GM19467 (cell line): ENCODE measurements around the gene PSENEN.
"Not testable (repeated sequence)": the region's sequence is repeated elsewhere in the genome, so short reads cannot be mapped to it uniquely, and the experiment has no call there.

ENCODE experiments used
- ATAC-seq: cut with Tn5 transposase; IDR thresholded peaks from one replicate; pipeline ENCODE4 v1.9.1; 2021; ENCODE audit warnings: mild to moderate bottlenecking, moderate library complexity; ENCODE audit not compliant: unreplicated experiment

Gene PSENEN

DNA sequence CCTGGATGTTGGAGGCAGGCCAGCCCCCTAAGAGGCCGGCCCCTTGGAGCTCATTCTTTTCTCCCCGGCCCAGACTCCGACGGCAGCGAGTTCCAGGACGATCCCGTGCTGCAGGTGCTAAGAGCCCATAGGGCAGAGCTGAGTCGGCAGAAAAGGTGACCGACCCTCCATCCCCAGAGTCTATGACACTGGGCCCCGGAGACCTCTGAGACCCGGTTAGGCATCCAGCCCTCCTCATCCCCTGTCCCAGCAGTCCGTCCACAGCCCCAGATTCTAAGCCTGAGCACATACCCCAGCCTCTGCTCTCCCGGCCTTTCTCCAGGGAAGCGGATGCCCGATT lies 22.6 kb downstream of the PSENEN start:
- no peak for ATAC-seq

DNA sequence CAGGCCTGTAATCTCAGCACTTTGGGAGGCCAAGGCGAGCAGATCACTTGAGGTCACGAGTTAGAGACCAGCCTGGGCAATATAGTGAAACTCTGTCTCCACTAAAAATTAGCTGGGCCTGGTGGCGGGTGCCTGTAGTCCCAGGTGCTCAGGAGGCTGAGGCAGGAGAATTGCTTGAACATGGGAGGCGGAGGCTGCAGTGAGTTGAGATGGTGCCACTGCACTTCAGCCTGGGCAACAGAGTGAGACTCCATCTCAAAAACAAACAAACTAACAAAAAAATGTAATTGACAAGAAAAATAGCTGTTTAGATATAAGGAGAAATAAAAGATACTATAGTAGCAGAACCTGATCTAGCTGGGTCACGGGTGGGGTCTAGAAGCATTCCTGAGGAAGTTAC lies 26.9 kb downstream of the PSENEN start:
- ATAC-seq: not testable (repeated sequence)

DNA sequence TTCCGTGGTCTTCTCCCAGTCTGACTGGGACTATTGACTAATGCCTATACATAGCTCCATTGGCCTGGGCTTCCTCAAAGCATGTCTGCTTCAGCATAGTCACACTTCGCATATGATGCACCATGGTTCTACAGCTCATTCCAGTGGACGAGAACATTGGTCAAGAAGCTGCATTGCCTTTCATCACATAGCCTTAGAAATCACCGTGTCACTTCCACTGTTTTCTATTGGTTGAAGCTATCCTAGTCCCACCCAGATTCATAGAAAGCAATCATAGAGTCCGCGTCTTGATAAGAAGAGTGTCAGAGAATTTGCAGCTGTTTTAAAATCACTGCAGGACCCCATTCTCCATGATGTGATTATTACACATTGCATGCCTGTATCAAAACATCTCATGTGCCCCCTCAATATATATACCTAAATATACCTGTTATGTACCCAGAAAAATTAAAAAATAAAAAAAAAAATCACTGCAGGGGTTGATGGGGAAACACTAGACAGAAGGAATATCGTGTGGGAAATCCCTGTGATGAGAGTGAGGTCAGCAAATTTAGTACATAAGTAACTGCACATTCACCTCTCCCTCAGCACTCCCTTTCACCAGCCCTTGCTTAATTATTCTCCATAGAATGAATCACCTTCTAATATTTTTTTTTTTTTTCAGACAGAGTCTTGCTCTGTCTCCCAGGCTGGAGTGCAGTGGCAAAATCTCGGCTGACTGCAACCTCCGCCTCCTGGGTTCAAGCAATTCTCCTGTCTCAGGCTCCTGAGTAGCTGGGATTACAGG lies 27.8 kb downstream of the PSENEN start:
- no peak for ATAC-seq

DNA sequence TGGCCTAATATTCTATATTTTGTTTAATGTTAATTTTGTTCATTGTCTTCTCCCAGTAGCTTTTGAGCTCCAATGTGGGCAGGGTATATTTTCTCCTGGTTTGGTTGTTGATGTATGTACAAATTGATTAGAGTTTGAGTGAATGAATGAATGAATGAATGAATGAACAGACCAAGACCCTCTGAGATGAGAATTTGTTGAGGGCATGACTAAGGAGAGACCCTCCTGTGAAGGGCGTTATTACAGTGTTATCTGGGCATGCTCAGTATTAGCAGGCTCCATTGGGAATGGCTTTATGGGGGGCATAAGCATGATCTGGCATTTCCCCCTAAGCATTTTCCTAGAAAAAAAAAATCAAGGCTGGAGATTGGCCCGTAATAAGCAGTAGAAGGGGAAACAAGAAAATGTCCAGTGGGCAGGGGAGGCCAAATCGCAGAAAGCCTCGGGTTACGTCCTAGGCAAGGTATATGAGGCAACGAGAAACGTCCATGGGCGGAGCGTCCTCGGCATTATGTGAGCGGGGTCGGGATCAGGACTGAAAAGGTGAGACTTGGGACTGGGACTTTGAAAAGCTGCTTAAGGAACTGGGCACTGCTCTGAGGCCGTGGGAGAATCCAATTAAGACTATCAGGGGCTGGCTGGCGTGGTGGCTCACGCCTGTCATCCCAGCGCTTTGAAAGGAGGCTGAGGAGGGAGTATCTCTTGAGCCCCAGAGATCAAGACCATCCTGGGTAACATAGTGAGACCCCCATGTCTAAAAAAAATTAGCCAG lies 29.0 kb downstream of the PSENEN start:
- ATAC-seq: no peak

DNA sequence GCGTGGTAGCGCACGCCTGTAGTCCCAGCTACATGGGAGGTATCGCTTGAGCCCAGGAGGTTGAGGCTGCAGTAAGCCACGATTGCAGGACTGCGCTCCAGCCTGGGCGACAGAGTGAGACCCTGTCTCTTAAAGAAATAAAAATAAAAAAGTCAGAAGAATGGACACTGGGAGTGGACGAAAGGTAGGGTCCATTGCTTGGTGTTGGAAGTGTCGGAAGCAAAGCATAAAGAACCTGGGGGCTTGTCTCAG lies 29.5 kb downstream of the PSENEN start:
- no peak for ATAC-seq

DNA sequence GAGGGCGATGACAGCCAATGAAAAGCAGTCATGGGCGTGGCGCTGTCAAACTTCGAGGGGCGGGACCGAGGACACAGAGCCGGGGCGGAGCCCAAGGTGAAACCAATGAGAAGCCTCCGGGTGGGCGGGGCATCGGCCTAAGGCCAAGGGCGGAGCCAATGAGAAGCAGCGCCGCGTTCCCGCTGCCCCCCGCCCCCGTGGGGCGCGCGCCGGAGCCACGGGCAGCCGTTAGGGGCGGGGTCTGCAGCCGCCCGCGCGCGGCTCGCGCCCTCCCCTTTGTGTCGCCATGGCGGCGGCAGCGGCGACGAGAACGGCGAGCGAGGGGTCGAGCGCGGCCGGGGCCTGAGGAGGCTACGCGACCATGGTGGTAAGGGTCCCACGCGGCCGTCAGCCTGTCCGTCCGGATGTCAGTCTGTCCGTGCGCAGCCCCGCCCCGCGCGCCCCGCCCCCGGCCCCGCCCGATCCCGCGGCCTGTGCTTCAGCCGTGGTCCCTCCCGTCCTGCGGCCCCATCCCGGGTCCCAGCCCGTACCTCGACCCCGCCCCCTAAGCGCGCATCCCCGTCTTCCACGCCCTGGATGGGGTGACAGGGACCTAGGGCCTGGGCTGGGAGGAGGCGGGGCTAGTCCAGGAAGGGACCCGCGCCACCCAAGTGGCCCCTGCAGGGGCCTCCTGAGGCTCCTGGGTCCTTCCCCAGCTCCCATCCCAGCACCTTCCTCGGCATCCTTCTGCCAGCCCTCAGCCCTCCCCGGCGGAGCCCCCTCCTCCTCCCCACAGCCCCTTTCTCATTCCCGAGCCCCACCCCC lies 30.0 kb downstream of the PSENEN start, which contains the start of gene ARHGAP33:
Gene ARHGAP33 (plus strand): TSS at position 267 of the 804 bp plus-strand sequence. CDS start 95 bp downstream, at position 362.
- ATAC-seq: peak; percentile 83

DNA sequence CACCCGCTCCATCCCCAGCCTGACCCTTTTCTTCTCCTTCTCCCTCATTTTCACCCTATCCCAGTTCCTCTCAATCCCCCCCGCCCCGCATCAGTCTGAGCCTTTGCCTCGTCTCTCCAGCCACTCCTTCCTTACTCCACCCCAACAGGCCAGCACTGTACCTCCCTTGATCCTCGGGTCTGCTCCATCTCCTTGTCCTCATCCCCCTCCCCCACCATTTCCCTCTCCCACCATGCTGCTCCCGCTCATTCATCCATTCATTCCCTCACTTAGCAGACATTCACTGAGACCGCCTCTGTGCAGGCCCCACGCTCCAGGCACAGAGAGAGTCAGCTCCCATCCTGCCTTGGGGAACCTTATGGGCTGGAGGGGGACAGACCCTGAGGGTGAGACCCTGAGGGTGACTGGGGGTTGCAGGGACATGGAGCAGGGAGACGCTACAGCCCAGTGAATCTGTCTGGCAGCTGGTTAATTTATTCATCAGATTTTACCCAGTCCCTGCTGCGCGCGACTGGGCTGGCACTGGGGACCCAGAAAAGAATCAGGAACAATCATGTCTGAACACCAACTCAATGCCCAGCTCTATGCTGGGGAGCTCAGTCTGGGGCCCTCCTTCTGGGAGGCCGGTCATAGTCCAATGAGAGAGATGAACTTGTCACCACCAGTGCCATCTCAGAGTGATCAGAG lies 30.8 kb downstream of the PSENEN start:
- ATAC-seq: no peak

DNA sequence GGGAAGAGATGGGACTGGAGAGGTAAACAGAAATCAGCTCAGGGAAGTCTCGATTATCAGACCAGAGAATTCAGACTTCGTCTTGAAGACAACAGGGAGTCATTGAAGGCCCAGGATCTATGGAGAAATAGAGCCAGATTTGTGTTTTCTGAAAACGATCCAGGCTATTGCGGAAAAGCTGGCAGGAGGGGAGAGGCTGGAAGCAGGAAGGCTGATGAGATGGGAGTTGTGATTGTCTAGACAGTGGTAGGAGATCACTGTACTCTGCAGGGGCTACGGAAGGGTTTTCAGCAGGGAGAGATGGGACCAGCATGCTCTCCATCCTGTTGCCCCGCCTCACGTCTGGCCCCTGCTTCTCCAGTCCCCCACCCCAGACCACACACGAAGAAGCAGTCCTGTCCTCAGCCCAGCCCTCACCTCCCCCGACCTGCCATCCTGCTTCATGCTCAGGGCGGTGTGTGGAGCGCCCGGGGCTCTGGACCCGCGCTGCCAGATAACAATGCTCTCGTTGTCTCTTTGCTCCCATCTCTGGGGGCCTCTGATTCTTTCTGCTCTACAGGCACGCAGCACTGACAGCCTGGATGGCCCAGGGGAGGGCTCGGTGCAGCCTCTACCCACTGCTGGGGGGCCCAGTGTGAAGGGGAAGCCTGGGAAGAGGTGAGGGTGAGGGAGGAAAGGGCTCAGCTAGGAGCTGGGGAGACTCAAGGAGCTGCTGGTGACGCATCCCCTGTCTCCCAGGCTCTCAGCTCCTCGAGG lies 31.8 kb downstream of the PSENEN start:
- no peak for ATAC-seq

DNA sequence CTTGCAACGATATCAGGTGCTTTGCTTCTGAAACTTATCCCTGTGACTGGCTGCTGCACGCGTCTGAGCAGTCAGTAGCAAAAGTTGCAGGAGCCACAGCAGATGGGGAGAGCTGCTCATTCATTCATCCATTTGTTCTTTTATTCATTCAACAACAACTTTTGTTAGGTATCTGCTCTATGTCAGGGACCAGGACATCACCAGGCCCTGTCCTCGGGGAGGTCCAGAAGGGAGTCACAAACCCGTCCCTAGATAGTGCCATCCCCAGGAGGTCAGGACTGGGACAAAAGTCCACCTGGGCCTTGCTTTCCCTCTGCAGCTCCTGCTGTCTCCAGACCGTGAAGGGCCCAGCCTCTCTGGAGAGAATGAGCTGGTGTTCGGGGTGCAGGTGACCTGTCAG lies 32.5 kb downstream of the PSENEN start:
- ATAC-seq: no peak

DNA sequence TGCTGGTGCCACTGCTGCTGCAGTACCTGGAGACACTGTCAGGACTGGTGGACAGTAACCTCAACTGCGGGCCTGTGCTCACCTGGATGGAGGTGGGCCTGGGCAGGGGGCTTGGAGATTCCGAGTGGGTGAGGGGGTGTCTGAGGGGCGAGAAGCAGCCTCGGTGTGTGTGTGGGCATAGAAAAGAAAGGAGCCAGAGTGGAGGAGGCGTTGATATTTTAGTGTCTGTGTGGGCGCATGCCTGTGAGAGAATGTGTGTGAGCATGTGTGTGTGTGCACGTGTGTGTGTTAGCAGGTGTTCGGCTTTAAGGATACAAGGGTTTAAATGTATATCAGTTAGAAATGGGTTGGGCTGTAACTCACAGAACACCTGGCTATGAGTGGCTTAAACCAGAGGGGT lies 33.6 kb downstream of the PSENEN start:
- no peak for ATAC-seq

DNA sequence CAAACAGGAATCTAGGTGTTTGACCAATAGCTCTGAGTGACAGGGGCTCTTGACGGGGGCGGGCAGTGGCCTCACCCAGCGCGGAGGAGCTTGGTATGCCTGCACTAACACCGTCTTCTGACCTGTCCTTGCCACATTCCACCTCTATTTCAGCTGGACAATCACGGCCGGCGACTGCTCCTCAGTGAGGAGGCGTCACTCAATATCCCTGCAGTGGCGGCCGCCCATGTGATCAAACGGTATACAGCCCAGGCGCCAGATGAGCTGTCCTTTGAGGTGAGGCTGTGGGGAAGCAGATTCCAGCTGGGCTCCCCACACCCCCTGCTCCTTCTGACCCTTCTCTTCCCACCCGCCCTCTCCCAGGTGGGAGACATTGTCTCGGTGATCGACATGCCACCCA lies 34.6 kb downstream of the PSENEN start:
- ATAC-seq: no peak

DNA sequence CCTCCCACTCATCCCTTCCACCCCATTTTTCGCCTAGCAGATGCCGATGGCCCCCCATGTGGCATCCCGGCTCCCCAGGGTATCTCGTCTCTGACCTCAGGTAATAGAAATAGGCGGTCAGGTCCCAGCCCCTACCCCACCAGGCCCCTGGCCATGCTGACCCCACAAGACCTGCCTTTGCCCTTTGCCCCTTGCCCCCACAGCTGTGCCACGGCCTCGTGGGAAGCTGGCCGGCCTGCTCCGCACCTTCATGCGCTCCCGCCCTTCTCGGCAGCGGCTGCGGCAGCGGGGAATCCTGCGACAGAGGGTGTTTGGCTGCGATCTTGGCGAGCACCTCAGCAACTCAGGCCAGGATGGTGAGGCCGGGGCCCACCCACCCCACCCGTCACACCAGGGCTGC lies 35.3 kb downstream of the PSENEN start:
- ATAC-seq: no peak

DNA sequence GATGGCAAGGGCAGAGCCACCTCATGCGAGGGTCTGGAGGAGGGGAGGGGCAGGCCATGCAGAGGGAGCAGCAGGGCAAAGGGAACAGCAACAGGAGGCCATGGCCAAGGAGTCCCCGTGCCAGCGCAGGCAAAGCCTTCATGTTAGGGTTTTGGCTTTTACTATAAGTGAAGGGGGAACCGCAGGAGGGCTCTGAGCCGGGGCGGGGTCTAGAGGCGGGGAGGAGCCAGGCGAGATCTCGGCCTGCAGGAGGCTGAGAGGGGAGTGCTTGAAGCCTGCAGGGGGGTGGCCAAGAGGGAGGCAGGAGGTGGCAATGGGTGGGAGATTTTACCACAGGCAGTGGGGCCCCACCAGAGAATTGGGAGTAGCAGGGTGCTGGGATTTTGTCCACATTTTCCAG lies 36.2 kb downstream of the PSENEN start:
- no peak for ATAC-seq

DNA sequence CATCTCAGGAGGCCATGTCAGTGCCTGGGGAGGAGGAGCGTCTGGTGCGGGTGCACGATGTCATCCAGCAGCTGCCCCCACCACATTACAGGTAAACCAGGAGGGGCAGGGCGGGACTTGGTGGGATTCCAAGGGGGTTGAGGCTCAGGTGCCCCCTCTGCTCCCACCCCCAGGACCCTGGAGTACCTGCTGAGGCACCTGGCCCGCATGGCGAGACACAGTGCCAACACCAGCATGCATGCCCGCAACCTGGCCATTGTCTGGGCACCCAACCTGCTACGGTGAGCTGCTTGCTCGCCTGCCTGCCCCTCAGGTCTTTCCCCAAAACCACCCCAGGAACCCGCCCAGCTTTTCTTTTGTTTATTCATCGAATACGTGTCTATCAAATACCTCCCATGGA lies 37.1 kb downstream of the PSENEN start:
- no peak for ATAC-seq

DNA sequence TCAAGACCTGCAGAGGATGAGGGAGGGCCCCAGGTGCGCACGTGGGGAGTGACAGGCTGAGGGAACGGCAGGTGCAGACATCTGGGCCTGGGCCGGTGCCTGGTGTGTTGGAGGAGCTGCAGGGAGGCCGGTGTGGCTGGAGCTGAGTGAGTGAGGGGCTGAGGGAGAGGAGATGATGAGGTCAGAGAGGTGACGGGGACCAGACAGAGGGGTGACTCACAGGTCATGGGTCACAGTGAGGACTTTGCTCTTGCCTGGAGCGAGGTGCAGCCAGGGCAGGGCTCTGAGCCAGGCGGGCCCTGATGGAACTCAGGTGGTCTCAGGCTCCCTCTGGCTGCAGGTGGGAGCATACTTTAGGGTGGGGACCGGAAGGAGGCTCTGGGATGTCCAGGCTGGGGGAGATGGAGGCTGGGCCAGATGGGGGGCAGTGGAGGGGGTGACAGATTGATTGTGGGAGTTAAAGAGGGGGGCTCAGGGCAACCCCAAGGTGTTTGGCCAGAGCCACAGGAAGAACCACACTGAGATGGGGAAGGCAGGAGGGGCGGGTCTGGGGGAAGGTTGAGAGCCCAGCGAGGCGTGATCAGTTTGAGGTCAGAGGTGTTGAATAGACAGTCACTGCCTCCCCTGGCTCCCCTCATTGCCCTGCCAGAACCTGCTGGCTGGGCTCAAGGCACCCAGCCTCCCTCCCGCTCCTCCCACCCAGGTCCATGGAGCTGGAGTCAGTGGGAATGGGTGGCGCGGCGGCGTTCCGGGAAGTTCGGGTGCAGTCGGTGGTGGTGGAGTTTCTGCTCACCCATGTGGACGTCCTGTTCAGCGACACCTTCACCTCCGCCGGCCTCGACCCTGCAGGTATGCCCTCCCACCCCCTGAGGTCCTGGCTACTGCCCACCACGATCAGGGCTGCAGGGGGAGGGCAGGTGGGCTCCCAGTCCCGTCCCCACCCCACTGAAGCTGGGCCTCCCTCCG lies 38.3 kb downstream of the PSENEN start:
- ATAC-seq: no peak

DNA sequence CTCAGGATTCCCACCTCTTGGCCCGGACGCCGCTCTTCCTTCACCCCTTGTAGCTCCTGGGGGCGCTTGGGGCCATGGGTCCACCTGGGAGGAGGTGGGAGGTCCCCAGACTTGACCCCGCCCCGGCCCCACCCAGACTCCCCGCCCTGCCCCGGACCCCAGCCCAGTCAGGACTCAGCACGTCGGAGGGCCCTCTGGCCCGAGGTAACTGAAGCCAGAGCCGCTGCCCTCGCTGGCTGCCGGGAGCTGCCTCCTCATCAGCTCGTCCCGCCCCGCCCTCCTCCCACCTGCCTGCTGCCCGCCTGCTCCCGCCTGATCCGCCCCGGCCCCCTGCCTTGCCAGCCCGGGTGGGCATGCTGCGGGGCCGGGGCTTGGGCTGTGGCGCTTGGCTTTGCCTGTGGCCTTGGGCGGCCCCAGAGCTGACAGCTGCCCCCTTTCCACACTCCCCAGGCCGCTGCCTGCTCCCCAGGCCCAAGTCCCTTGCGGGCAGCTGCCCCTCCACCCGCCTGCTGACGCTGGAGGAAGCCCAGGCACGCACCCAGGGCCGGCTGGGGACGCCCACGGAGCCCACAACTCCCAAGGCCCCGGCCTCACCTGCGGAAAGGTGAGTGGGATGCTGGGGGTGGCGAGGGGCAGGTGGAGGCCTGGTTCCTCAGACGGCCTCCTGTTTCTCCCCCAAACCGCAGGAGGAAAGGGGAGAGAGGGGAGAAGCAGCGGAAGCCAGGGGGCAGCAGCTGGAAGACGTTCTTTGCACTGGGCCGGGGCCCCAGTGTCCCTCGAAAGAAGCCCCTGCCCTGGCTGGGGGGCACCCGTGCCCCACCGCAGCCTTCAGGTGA lies 39.3 kb downstream of the PSENEN start:
- no peak for ATAC-seq

DNA sequence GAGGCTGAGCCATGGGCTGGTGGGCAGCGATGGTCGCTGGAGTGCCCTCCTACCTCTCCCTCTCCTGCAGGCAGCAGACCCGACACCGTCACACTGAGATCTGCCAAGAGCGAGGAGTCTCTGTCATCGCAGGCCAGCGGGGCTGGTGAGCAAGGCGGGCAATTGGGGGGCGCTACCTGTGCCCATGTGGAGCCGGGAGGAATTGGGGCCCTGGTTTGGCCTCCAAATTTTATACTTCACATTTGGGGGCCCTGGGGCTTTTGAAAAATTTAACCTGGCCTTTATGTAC lies 39.8 kb downstream of the PSENEN start:
- no peak for ATAC-seq

DNA sequence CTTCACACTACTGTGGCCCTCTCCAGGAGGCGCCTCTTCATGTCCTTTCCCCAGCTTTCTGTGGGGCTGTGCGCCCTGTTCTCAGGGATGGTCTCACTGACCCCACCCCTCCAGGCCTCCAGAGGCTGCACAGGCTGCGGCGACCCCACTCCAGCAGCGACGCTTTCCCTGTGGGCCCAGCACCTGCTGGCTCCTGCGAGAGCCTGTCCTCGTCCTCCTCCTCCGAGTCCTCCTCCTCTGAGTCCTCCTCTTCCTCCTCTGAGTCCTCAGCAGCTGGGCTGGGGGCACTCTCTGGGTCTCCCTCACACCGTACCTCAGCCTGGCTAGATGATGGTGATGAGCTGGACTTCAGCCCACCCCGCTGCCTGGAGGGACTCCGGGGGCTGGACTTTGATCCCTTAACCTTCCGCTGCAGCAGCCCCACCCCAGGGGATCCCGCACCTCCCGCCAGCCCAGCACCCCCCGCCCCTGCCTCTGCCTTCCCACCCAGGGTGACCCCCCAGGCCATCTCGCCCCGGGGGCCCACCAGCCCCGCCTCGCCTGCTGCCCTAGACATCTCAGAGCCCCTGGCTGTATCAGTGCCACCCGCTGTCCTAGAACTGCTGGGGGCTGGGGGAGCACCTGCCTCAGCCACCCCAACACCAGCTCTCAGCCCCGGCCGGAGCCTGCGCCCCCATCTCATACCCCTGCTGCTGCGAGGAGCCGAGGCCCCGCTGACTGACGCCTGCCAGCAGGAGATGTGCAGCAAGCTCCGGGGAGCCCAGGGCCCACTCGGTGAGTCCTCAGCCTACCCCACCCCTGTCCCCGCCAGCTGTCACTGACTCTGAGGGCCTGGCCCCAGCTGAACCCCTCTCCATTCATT lies 41.1 kb downstream of the PSENEN start:
- no peak for ATAC-seq
